Measurements from ENCODE around the gene RLN3.

RLN3 gene, protein sequence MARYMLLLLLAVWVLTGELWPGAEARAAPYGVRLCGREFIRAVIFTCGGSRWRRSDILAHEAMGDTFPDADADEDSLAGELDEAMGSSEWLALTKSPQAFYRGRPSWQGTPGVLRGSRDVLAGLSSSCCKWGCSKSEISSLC

GRCh38 chr19:14027856-14028450 is at the start of gene RLN3:
Gene RLN3, plus strand, starts transcription at chr19:14028148. Its CDS starts 57 bp downstream, at chr19:14028205.
- Histone ChIP-seq H3K9ac (ENCODE audit: low read depth, low read length) (no peak within 1 kb of the TSS), H3K27ac (ENCODE audit: low read length) (no peak within 1 kb of the TSS), H4K20me1 (ENCODE audit: insufficient read depth, low read length) (peaks cover 3% of the 10 kb centered on the region; the same call in 1 of the 2 replicates), H3K4me3 (ENCODE audit: low read depth in 1 of 2, low read length in 2 of 2) (no peak within 1 kb of the TSS), H3K4me1 (ENCODE audit: insufficient read depth, low read length) (peaks cover 22% of the 10 kb centered on the region), H3K4me2 (ENCODE audit: insufficient read depth, low read length) (no peak within 1 kb of the TSS), H3K9me3 (ENCODE audit: insufficient read depth, low read length, severe bottlenecking) (no peaks in the 10 kb centered on the region), H3K79me2 (ENCODE audit: insufficient read depth, low read length) (peaks cover 8% of the 10 kb centered on the region), H3K27me3 (ENCODE audit: insufficient read depth, low read length, poor library complexity) (no peaks in the 10 kb centered on the region), H2AFZ (ENCODE audit: low read depth, low read length) (no peak within 1 kb of the TSS), H3K36me3 (ENCODE audit: insufficient read depth, low read length) (0 out of 2 replicates have a peak, but pooled peaks cover 6% of the 10 kb centered on the region)
- no peak for TF ChIP-seq EZH2 (IDR thresholded peaks at IDR 0.05; ENCODE audit: borderline replicate concordance, low read depth, low read length, severe bottlenecking)
- TF ChIP-seq, protein P1, sequence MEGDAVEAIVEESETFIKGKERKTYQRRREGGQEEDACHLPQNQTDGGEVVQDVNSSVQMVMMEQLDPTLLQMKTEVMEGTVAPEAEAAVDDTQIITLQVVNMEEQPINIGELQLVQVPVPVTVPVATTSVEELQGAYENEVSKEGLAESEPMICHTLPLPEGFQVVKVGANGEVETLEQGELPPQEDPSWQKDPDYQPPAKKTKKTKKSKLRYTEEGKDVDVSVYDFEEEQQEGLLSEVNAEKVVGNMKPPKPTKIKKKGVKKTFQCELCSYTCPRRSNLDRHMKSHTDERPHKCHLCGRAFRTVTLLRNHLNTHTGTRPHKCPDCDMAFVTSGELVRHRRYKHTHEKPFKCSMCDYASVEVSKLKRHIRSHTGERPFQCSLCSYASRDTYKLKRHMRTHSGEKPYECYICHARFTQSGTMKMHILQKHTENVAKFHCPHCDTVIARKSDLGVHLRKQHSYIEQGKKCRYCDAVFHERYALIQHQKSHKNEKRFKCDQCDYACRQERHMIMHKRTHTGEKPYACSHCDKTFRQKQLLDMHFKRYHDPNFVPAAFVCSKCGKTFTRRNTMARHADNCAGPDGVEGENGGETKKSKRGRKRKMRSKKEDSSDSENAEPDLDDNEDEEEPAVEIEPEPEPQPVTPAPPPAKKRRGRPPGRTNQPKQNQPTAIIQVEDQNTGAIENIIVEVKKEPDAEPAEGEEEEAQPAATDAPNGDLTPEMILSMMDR (IDR thresholded peaks at IDR 0.05; ENCODE audit: borderline replicate concordance, extremely low read depth, low read length, poor library complexity, severe bottlenecking), result no peak
- ATAC-seq (ENCODE audit: insufficient read depth, low read depth) (no peak), DNase-seq (no peak)

DNA sequence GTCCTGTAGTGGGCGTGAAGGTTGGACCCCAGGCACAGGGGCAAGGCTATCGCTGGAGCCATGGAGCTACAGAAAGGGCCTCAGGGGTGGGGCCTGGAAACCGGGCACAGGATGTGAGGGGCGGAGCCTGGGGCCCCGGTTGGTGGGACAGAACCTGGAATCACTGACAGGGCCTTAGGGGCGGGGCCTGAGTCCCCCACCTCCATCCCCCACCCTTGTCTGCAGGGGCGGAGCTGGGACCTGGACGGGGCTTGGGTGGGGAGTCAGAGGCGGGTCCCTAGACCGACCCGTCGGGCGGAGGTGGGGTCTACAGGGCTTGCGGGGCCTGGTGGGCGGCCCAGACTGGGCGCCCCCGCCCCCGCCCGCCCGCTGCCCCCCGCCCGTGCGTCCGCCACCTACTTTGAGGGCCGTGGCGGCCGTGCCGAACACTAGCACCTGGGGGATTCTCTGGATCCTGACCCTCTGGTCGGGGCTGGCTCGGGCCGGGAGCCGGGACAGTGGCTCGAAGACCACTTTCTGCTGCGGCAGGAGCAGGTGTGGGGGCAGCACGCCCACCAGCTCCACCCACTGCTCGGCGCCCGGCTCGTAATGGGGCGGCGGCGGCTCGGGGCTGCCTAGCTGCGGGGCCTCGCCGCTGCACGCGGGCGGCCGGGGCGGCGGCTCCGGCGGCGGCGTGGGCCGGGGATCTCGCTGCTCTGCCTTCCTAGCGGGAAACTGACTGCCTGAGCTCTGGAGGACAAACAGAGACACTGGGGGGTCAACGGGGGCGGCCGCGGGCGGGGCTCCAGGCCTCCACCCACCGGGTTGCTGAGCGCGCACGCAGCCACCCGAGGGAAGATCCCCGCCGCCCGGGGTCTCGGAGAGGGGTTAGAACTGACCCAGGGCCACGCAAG is 49.4 kb upstream of the RLN3 start:
- Histone ChIP-seq H4K20me1 (ENCODE audit: insufficient read depth, low read length) (no peaks in the 10 kb centered on the region), H3K9me3 (ENCODE audit: insufficient read depth, low read length, severe bottlenecking) (no peaks in the 10 kb centered on the region), H3K4me1 (ENCODE audit: insufficient read depth, low read length) (no peaks in the 10 kb centered on the region), H3K27me3 (ENCODE audit: insufficient read depth, low read length, poor library complexity) (no peaks in the 10 kb centered on the region), H2AFZ (ENCODE audit: low read depth, low read length) (no peak overlapping the region), H3K4me2 (ENCODE audit: insufficient read depth, low read length) (no peak overlapping the region), H3K9ac (ENCODE audit: low read depth, low read length) (no peak overlapping the region), H3K36me3 (ENCODE audit: insufficient read depth, low read length) (peaks cover 53% of the 10 kb centered on the region), H3K4me3 (ENCODE audit: low read depth in 1 of 2, low read length in 2 of 2) (no peak overlapping the region), H3K27ac (ENCODE audit: low read length) (no peak overlapping the region), H3K79me2 (ENCODE audit: insufficient read depth, low read length) (no peaks in the 10 kb centered on the region)
- TF ChIP-seq, protein P1 (IDR thresholded peaks at IDR 0.05; ENCODE audit: borderline replicate concordance, extremely low read depth, low read length, poor library complexity, severe bottlenecking), result no peak
- TF ChIP-seq EZH2 (IDR thresholded peaks at IDR 0.05; ENCODE audit: borderline replicate concordance, low read depth, low read length, severe bottlenecking), result no peak
- DNase-seq, result no peak
- no peak for ATAC-seq (ENCODE audit: insufficient read depth, low read depth)

- TF ChIP-seq, protein P1 (IDR thresholded peaks at IDR 0.05; ENCODE audit: borderline replicate concordance, extremely low read depth, low read length, poor library complexity, severe bottlenecking), result no peak
- Histone ChIP-seq H2AFZ (ENCODE audit: low read depth, low read length) (no peak overlapping the region), H3K4me1 (ENCODE audit: insufficient read depth, low read length) (no peaks in the 10 kb centered on the region), H4K20me1 (ENCODE audit: insufficient read depth, low read length) (no peaks in the 10 kb centered on the region), H3K9ac (ENCODE audit: low read depth, low read length) (no peak overlapping the region), H3K9me3 (ENCODE audit: insufficient read depth, low read length, severe bottlenecking) (no peaks in the 10 kb centered on the region), H3K36me3 (ENCODE audit: insufficient read depth, low read length) (peaks cover 48% of the 10 kb centered on the region), H3K79me2 (ENCODE audit: insufficient read depth, low read length) (no peaks in the 10 kb centered on the region), H3K4me3 (ENCODE audit: low read depth in 1 of 2, low read length in 2 of 2) (no peak overlapping the region), H3K27me3 (ENCODE audit: insufficient read depth, low read length, poor library complexity) (no peaks in the 10 kb centered on the region), H3K27ac (ENCODE audit: low read length) (no peak overlapping the region), H3K4me2 (ENCODE audit: insufficient read depth, low read length) (no peak overlapping the region)
- ATAC-seq (ENCODE audit: insufficient read depth, low read depth) (no peak), DNase-seq (no peak)
These were observed 48.7 kb upstream of the RLN3 start for GRCh38 chr19:13979244-13979615.
